ENCODE measurements around the gene KCNAB3.
A peak's percentile ranks its signal among the peaks of the same experiment; 100 is the strongest.

Gene KCNAB3

GRCh38 chr17:7931709-7932482 lies 2.2 kb upstream of the KCNAB3 start, which contains the start of the genes CNTROB and TRAPPC1:
Gene CNTROB (plus strand): TSS chr17:7932206. CDS start chr17:7933080, 874 bp downstream.
Gene TRAPPC1 (minus strand): TSS chr17:7931946. CDS start chr17:7931829, 117 bp downstream.
- Histone ChIP-seq H3K4me3 (ENCODE audit: low read length) (peak within 1 kb of the TSS; percentile 88), H3K27me3 (ENCODE audit: insufficient read depth, low read length) (no peaks in the 10 kb centered on the region), H3K9me3 (ENCODE audit: low read length) (no peaks in the 10 kb centered on the region), H3K4me1 (ENCODE audit: insufficient read depth, low read length) (peaks cover 27% of the 10 kb centered on the region), H3K36me3 (ENCODE audit: insufficient read depth, low read length) (peaks cover 48% of the 10 kb centered on the region), H2AFZ (ENCODE audit: low read depth, low read length) (peak within 1 kb of the TSS; percentile 81)

GRCh38 chr17:7930841-7931631 lies 1.4 kb upstream of the KCNAB3 start:
- Histone ChIP-seq H3K4me3 (ENCODE audit: low read length) (peak overlapping the region; percentile 88), H3K9me3 (ENCODE audit: low read length) (no peaks in the 10 kb centered on the region), H3K4me1 (ENCODE audit: insufficient read depth, low read length) (peaks cover 27% of the 10 kb centered on the region)

GRCh38 chr17:7927596-7927995 lies 2.1 kb downstream of the KCNAB3 start:
- no peak overlapping the region for H2AFZ ChIP-seq (ENCODE audit: low read depth, low read length)
- peaks cover 13% of the 10 kb centered on the region for H3K4me1 ChIP-seq (ENCODE audit: insufficient read depth, low read length)
- no peaks in the 10 kb centered on the region for H3K27me3 ChIP-seq (ENCODE audit: insufficient read depth, low read length)
- no peak overlapping the region for H3K4me3 ChIP-seq (ENCODE audit: low read length)
- peaks cover 23% of the 10 kb centered on the region for H3K36me3 ChIP-seq (ENCODE audit: insufficient read depth, low read length)
- H3K9me3 ChIP-seq (ENCODE audit: low read length), result no peaks in the 10 kb centered on the region

More at GRCh38 chr17:7930841-7931631, 1.4 kb upstream of the KCNAB3 start:
- Histone ChIP-seq H3K36me3 (ENCODE audit: insufficient read depth, low read length) (peaks cover 39% of the 10 kb centered on the region), H3K27me3 (ENCODE audit: insufficient read depth, low read length) (no peaks in the 10 kb centered on the region), H2AFZ (ENCODE audit: low read depth, low read length) (peak overlapping the region; percentile 38)

GRCh38 chr17:7922845-7923628 lies 6.6 kb downstream of the KCNAB3 start:
- H2AFZ ChIP-seq (ENCODE audit: low read depth, low read length), result no peak overlapping the region
- no peaks in the 10 kb centered on the region for H3K9me3 ChIP-seq (ENCODE audit: low read length)
- H3K4me3 ChIP-seq (ENCODE audit: low read length), result no peak overlapping the region
- H3K36me3 ChIP-seq (ENCODE audit: insufficient read depth, low read length), result peaks cover 6% of the 10 kb centered on the region
- no peaks in the 10 kb centered on the region for H3K27me3 ChIP-seq (ENCODE audit: insufficient read depth, low read length)
- H3K4me1 ChIP-seq (ENCODE audit: insufficient read depth, low read length), result no peaks in the 10 kb centered on the region

- Histone ChIP-seq H2AFZ (ENCODE audit: low read depth, low read length) (no peak overlapping the region), H3K4me1 (ENCODE audit: insufficient read depth, low read length) (no peaks in the 10 kb centered on the region), H3K36me3 (ENCODE audit: insufficient read depth, low read length) (peaks cover 2% of the 10 kb centered on the region), H3K9me3 (ENCODE audit: low read length) (no peaks in the 10 kb centered on the region), H3K4me3 (ENCODE audit: low read length) (no peak overlapping the region), H3K27me3 (ENCODE audit: insufficient read depth, low read length) (no peaks in the 10 kb centered on the region)
Observed at GRCh38 chr17:7922269-7922844, 7.3 kb downstream of the KCNAB3 start.

GRCh38 chr17:7916808-7917207 lies 12.8 kb downstream of the KCNAB3 start:
- H3K9me3 ChIP-seq (ENCODE audit: low read length), result no peaks in the 10 kb centered on the region
- H3K27me3 ChIP-seq (ENCODE audit: insufficient read depth, low read length), result no peaks in the 10 kb centered on the region
- H3K36me3 ChIP-seq (ENCODE audit: insufficient read depth, low read length), result peaks cover 5% of the 10 kb centered on the region
- H2AFZ ChIP-seq (ENCODE audit: low read depth, low read length), result peak overlapping the region; percentile 73
- peaks cover 10% of the 10 kb centered on the region for H3K4me1 ChIP-seq (ENCODE audit: insufficient read depth, low read length)
- H3K4me3 ChIP-seq (ENCODE audit: low read length), result peak overlapping the region; percentile 71

- peak overlapping the region; percentile 73 for H2AFZ ChIP-seq (ENCODE audit: low read depth, low read length)
Observed at GRCh38 chr17:7916385-7916682, 13.3 kb downstream of the KCNAB3 start.

GRCh38 chr17:7915611-7916384 lies 13.9 kb downstream of the KCNAB3 start, which contains the start of gene RNF227:
Gene RNF227 (minus strand): TSS chr17:7916289. CDS start chr17:7916195, 94 bp downstream.
- H3K36me3 ChIP-seq (ENCODE audit: insufficient read depth, low read length), result peaks cover 15% of the 10 kb centered on the region
- H3K9me3 ChIP-seq (ENCODE audit: low read length), result no peaks in the 10 kb centered on the region
- H3K4me1 ChIP-seq (ENCODE audit: insufficient read depth, low read length), result peaks cover 10% of the 10 kb centered on the region
- peak within 1 kb of the TSS; percentile 73 for H2AFZ ChIP-seq (ENCODE audit: low read depth, low read length)
- H3K4me3 ChIP-seq (ENCODE audit: low read length), result peak within 1 kb of the TSS; percentile 71
- H3K27me3 ChIP-seq (ENCODE audit: insufficient read depth, low read length), result no peaks in the 10 kb centered on the region

More at GRCh38 chr17:7916385-7916682, 13.3 kb downstream of the KCNAB3 start:
- H3K4me1 ChIP-seq (ENCODE audit: insufficient read depth, low read length), result peaks cover 10% of the 10 kb centered on the region
- H3K36me3 ChIP-seq (ENCODE audit: insufficient read depth, low read length), result peaks cover 9% of the 10 kb centered on the region
- H3K9me3 ChIP-seq (ENCODE audit: low read length), result no peaks in the 10 kb centered on the region
- no peaks in the 10 kb centered on the region for H3K27me3 ChIP-seq (ENCODE audit: insufficient read depth, low read length)
- H3K4me3 ChIP-seq (ENCODE audit: low read length), result peak overlapping the region; percentile 71

- Histone ChIP-seq H3K9me3 (ENCODE audit: low read length) (no peaks in the 10 kb centered on the region), H3K4me1 (ENCODE audit: insufficient read depth, low read length) (peaks cover 10% of the 10 kb centered on the region), H3K4me3 (ENCODE audit: low read length) (peak overlapping the region; percentile 71), H3K27me3 (ENCODE audit: insufficient read depth, low read length) (no peaks in the 10 kb centered on the region), H3K36me3 (ENCODE audit: insufficient read depth, low read length) (peaks cover 20% of the 10 kb centered on the region), H2AFZ (ENCODE audit: low read depth, low read length) (no peak overlapping the region)
Observed at GRCh38 chr17:7915179-7915610, 14.5 kb downstream of the KCNAB3 start.

- no peaks in the 10 kb centered on the region for H3K9me3 ChIP-seq (ENCODE audit: low read length)
- peaks cover 41% of the 10 kb centered on the region for H3K36me3 ChIP-seq (ENCODE audit: insufficient read depth, low read length)
- no peaks in the 10 kb centered on the region for H3K27me3 ChIP-seq (ENCODE audit: insufficient read depth, low read length)
- H2AFZ ChIP-seq (ENCODE audit: low read depth, low read length), result no peak overlapping the region
- no peak overlapping the region for H3K4me3 ChIP-seq (ENCODE audit: low read length)
- H3K4me1 ChIP-seq (ENCODE audit: insufficient read depth, low read length), result peaks cover 10% of the 10 kb centered on the region
Observed at GRCh38 chr17:7912927-7913524, 16.6 kb downstream of the KCNAB3 start.

GRCh38 chr17:7911116-7911515 lies 18.5 kb downstream of the KCNAB3 start:
- Histone ChIP-seq H3K9me3 (ENCODE audit: low read length) (no peaks in the 10 kb centered on the region), H3K36me3 (ENCODE audit: insufficient read depth, low read length) (peaks cover 60% of the 10 kb centered on the region), H3K4me3 (ENCODE audit: low read length) (no peak overlapping the region), H3K27me3 (ENCODE audit: insufficient read depth, low read length) (no peaks in the 10 kb centered on the region), H2AFZ (ENCODE audit: low read depth, low read length) (no peak overlapping the region), H3K4me1 (ENCODE audit: insufficient read depth, low read length) (peaks cover 10% of the 10 kb centered on the region)

Measured in neuron (in vitro differentiated cells).